ENCODE measurements around the gene DOCK1. TPM values are rescaled to one million over a fixed set of nuclear protein-coding genes. Genes with fewer than 3 reads are reported as not detected.

The DOCK1 gene
- total and polyA plus RNA-seq, 2 donors from 2014 or later: 15.8 to 81.7 TPM

GRCh38 chr10:126946746-126947145, 41.5 kb downstream of the DOCK1 start:
- Histone ChIP-seq H3K27me3 (ENCODE audit: control insufficient read depth, insufficient read depth, low read length) (no peaks in the 10 kb centered on the region), H3K9me3 (ENCODE audit: control insufficient read depth in 2 of 3, insufficient read depth in 1 of 3, low read length in 3 of 3) (no peaks in the 10 kb centered on the region), H3K9ac (ENCODE audit: low read length in 3 of 3) (no peak overlapping the region), H3K4me1 (ENCODE audit: control insufficient read depth in 2 of 3, insufficient read depth in 2 of 3, low read depth in 1 of 3, low read length in 3 of 3) (peaks cover 0 to 2% (median 0%) of the 10 kb centered on the region in 3 donors), H3K36me3 (ENCODE audit: control insufficient read depth in 2 of 3, insufficient read depth in 3 of 3, low read length in 3 of 3) (no peaks in the 10 kb centered on the region), H3K27ac (ENCODE audit: low read depth in 2 of 2, low read length in 2 of 2) (no peak overlapping the region), H3K4me3 (ENCODE audit: low read length in 3 of 3) (no peak overlapping the region)
- intact Hi-C loops (cut with DNase I): no loop called here
- no peak for FAIRE-seq
- TF ChIP-seq CTCF (IDR thresholded peaks at IDR 0.05; ENCODE audit: borderline replicate concordance, extremely low read depth, insufficient read depth): no peak
- no peak for DNase-seq

- Histone ChIP-seq H3K27me3 (ENCODE audit: control insufficient read depth, insufficient read depth, low read length) (no peaks in the 10 kb centered on the region), H3K9ac (ENCODE audit: low read length in 3 of 3) (no peak overlapping the region), H3K27ac (ENCODE audit: low read depth in 2 of 2, low read length in 2 of 2) (no peak overlapping the region), H3K4me1 (ENCODE audit: control insufficient read depth in 2 of 3, insufficient read depth in 2 of 3, low read depth in 1 of 3, low read length in 3 of 3) (peaks cover 0 to 2% (median 0%) of the 10 kb centered on the region in 3 donors), H3K9me3 (ENCODE audit: control insufficient read depth in 2 of 3, insufficient read depth in 1 of 3, low read length in 3 of 3) (peaks cover 0 to 4% (median 0%) of the 10 kb centered on the region in 3 donors), H3K36me3 (ENCODE audit: control insufficient read depth in 2 of 3, insufficient read depth in 3 of 3, low read length in 3 of 3) (no peaks in the 10 kb centered on the region), H3K4me3 (ENCODE audit: low read length in 3 of 3) (no peak overlapping the region)
- no peak for DNase-seq
- no peak for FAIRE-seq
- intact Hi-C loops (cut with DNase I): no loop called here
- TF ChIP-seq CTCF (IDR thresholded peaks at IDR 0.05; ENCODE audit: borderline replicate concordance, extremely low read depth, insufficient read depth): no peak
Measured at GRCh38 chr10:126948355-126949160, 43.3 kb downstream of the DOCK1 start.

GRCh38 chr10:126949161-126949503, 43.9 kb downstream of the DOCK1 start:
- intact Hi-C loops (cut with DNase I): no loop called here
- Histone ChIP-seq H3K9ac (ENCODE audit: low read length in 3 of 3) (no peak overlapping the region), H3K36me3 (ENCODE audit: control insufficient read depth in 2 of 3, insufficient read depth in 3 of 3, low read length in 3 of 3) (no peaks in the 10 kb centered on the region), H3K27me3 (ENCODE audit: control insufficient read depth, insufficient read depth, low read length) (no peaks in the 10 kb centered on the region), H3K4me1 (ENCODE audit: control insufficient read depth in 2 of 3, insufficient read depth in 2 of 3, low read depth in 1 of 3, low read length in 3 of 3) (peaks cover 0 to 2% (median 0%) of the 10 kb centered on the region in 3 donors), H3K27ac (ENCODE audit: low read depth in 2 of 2, low read length in 2 of 2) (no peak overlapping the region), H3K4me3 (ENCODE audit: low read length in 3 of 3) (no peak overlapping the region), H3K9me3 (ENCODE audit: control insufficient read depth in 2 of 3, insufficient read depth in 1 of 3, low read length in 3 of 3) (peaks cover 0 to 4% (median 0%) of the 10 kb centered on the region in 3 donors)
- FAIRE-seq (no peak), DNase-seq (no peak)
- TF ChIP-seq CTCF (IDR thresholded peaks at IDR 0.05; ENCODE audit: borderline replicate concordance, extremely low read depth, insufficient read depth): no peak
